Measurements from ENCODE around the gene CDHR1. TPM values are rescaled to one million over a fixed set of nuclear protein-coding genes. Genes with fewer than 3 reads are reported as not detected.

CDHR1 gene
- total and polyA plus RNA-seq, 8 donors, result 0.06 to 77.6 (median 3.5) TPM; not detected in 4

DNA sequence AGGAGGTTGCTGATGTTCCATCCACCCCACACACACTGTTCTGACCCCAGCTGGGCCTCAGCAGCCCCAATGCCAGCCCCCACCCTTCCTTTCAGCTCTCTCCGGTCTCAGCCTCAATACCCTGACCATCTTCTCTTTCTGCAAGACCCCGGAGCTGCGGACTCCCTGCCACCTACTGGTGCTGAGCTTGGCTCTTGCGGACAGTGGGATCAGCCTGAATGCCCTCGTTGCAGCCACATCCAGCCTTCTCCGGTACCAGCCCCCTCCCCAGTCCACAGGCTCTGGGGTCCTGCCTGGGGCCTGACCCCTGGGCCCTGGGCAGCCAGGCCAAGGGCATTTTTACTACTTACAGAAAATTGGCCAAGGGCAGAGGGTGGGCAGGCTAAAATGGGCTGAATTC, 53.2 kb downstream of the CDHR1 start:
- Histone ChIP-seq H3K9me3 (peaks cover 0 to 7% (median 0%) of the 10 kb centered on the region in 4 donors), H3K36me3 (no peaks in the 10 kb centered on the region), H3K4me1 (no peaks in the 10 kb centered on the region), H3K27me3 (peaks cover 0 to 7% (median 0%) of the 10 kb centered on the region in 3 donors), H3K4me3 (no peak overlapping the region), H3K27ac (no peak overlapping the region)
- intact Hi-C loops (cut with DNase I; ENCODE audit: low total_unique reads), result no loop called here
- WGBS, 5 donors, result 73 to 87% (median 78%) methylated on average over 6 of the region's 6 CpGs
- TF ChIP-seq EP300 (IDR thresholded peaks at IDR 0.05) (no peak), POLR2AphosphoS5 (IDR thresholded peaks at IDR 0.05) (no peak), CTCF (IDR thresholded peaks at IDR 0.05) (no peak), POLR2A (IDR thresholded peaks at IDR 0.05) (no peak)
- DNase-seq, result no peak

GRCh38 chr10:84248794-84249193, 54.5 kb downstream of the CDHR1 start:
- WGBS, 5 donors, result 74 to 88% (median 76%) methylated on average over 12 of the region's 12 CpGs
- intact Hi-C loops (cut with DNase I; ENCODE audit: low total_unique reads), result no loop called here
- TF ChIP-seq EP300 (IDR thresholded peaks at IDR 0.05), result no peak
- TF ChIP-seq CTCF (IDR thresholded peaks at IDR 0.05), result no peak
- no peak for TF ChIP-seq POLR2A (IDR thresholded peaks at IDR 0.05)
- TF ChIP-seq POLR2AphosphoS5 (IDR thresholded peaks at IDR 0.05), result no peak
- H3K4me3 ChIP-seq, result no peak overlapping the region
- H3K4me1 ChIP-seq, result no peaks in the 10 kb centered on the region
- H3K9me3 ChIP-seq, result peaks cover 0 to 7% (median 0%) of the 10 kb centered on the region in 4 donors
- peaks cover 0 to 7% (median 0%) of the 10 kb centered on the region in 3 donors for H3K27me3 ChIP-seq
- H3K36me3 ChIP-seq, result no peaks in the 10 kb centered on the region
- no peak for DNase-seq
- H3K27ac ChIP-seq, result no peak overlapping the region

DNA sequence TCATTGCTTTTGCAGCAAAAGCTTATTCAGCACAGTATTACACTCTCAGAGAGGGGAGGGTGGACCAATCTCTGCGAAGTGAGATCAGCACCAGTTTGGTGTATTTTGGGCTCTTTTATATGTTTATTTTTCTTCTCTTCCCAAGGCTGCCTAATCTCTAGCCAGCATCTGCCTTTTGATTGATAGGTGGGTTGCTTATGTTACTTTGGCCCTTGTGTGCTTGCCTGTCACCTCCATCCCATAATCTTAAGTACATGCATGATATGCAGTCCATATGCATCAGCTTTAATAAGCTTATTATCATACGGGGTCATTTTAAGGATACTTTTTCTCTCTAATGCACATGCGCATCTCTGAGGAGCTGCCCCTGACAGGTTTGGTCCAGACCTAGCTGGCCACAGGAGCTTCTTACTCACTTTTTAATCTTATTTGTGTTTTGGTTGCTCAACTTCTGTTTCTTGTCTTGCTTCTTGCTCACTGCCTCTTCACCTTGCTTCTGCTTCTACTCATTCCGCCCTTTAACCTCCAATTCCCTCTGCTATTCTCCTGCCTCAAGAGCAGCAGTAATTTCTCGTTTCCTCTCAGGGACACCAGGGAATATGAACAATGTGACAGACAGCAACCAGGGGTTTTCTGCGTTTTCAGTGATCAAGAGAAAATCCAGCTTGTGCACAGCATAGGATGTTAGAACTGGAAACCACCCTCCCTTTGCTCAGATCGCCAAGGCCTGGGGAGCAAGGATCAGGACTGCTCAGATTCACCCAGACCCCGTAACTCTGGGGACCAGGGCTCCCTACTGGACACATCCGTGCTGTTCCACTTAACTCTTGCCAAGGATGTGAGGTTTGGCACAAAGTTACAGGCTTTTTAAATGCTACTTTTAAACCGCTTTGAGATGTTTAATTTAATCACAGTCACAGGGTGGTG, 60.5 kb downstream of the CDHR1 start:
- TF ChIP-seq POLR2A (IDR thresholded peaks at IDR 0.05) (no peak), EP300 (IDR thresholded peaks at IDR 0.05) (no peak), CTCF (IDR thresholded peaks at IDR 0.05) (no peak), POLR2AphosphoS5 (IDR thresholded peaks at IDR 0.05) (no peak)
- no peak for DNase-seq
- Histone ChIP-seq H3K36me3 (no peaks in the 10 kb centered on the region), H3K27ac (no peak overlapping the region), H3K4me3 (no peak overlapping the region), H3K27me3 (peaks cover 0 to 32% (median 9%) of the 10 kb centered on the region in 3 donors), H3K9me3 (peaks cover 0 to 7% (median 0%) of the 10 kb centered on the region in 4 donors), H3K4me1 (peaks cover 0 to 5% (median 2%) of the 10 kb centered on the region in 4 donors)
- intact Hi-C loops (cut with DNase I; ENCODE audit: low total_unique reads), result no loop called here
- 59 to 65% (median 63%) methylated on average over 10 of the region's 10 CpGs for WGBS, 5 donors

- WGBS, 5 donors, result 33 to 39% (median 37%) methylated on average over 32 to 35 of the region's 35 CpGs
- Histone ChIP-seq H3K27ac (no peak overlapping the region), H3K27me3 (peaks cover 0 to 40% (median 9%) of the 10 kb centered on the region in 3 donors), H3K9me3 (peaks cover 0 to 3% (median 0%) of the 10 kb centered on the region in 4 donors), H3K36me3 (no peaks in the 10 kb centered on the region), H3K4me1 (peaks cover 0 to 5% (median 2%) of the 10 kb centered on the region in 4 donors), H3K4me3 (no peak overlapping the region)
- intact Hi-C loops (cut with DNase I; ENCODE audit: low total_unique reads), result no loop called here
- TF ChIP-seq CTCF (IDR thresholded peaks at IDR 0.05) (peak in 4 of 7 experiments; percentile 24 to 45 (median 28)), POLR2AphosphoS5 (IDR thresholded peaks at IDR 0.05) (no peak)
- peak; percentile 47 to 77 for DNase-seq
Observed at GRCh38 chr10:84256510-84257342, 62.4 kb downstream of the CDHR1 start.

All from stomach (tissue), 9 donors.